ENCODE measurements around the gene SV2B.
A peak's percentile ranks its signal among the peaks of the same experiment; 100 is the strongest.

The SV2B gene

GRCh38 chr15:91279486-91279885 is 179.4 kb downstream of the SV2B start:
- no peak for DNase-seq

DNA sequence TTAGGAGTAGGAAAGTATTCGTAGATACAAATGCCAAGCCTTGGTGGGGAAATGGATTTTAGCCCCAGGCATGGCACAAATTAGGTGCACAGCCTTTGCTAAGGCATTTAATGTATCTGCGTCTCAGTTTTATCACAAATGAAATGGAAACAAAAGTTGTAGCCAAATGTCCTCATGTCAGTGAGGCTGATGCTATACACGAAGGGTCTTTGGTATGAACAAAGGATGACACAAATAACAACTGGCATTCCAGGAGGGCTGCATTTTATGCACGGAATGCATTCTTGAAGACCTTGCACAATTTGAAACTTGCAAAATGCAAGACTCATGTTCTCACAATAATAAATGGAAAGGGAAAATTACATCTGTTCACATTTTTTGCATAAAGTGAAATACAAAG is 181.9 kb downstream of the SV2B start:
- no peak for DNase-seq

GRCh38 chr15:91282486-91282885 is 182.4 kb downstream of the SV2B start:
- DNase-seq = no peak

- DNase-seq = no peak
Measured at GRCh38 chr15:91283155-91283554, 183.1 kb downstream of the SV2B start.

GRCh38 chr15:91284758-91285466 is 184.9 kb downstream of the SV2B start:
- DNase-seq = no peak

GRCh38 chr15:91289324-91289723 is 189.3 kb downstream of the SV2B start:
- no peak for DNase-seq

- no peak for DNase-seq
Measured at GRCh38 chr15:91290553-91290952, 190.5 kb downstream of the SV2B start.

GRCh38 chr15:91291673-91292072 is 191.6 kb downstream of the SV2B start:
- DNase-seq = no peak

DNA sequence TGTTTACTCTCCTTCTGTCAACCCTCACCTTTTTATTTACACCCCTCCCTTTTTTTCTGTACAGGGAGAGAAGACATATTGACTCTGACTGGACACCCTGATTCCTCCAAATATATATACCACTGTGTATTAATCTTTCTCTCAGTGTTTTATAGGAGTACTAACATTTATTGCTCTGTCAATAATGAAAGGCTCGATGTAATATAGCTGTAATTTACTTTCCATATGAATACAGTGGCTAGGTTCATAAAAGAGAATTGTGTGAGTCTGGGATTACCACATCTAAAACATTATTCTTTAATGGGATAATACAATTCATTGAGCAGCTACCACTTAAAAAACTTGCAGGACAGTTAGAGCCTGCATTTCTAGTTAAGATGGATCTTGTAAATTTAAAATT is 194.3 kb downstream of the SV2B start:
- no peak for DNase-seq

DNA sequence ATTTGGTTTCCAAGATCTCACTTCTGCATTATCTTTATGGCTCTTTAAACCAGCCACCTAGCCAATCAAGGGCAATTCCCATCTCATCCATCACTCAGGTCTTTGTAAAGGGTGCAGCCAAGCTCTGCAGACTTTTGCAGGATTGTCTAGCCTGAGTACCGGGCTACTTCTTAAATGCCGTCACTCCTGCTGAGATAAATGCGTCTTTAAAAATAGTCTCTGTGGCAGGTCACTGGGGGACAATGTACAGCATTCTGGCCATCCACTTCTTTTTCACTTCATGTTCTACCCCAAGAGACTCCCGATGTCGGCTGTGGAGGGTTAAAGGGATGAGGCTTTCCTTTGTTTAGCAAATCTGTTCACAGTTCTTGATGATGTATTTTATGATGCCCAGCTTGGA is 194.7 kb downstream of the SV2B start:
- no peak for DNase-seq

DNA sequence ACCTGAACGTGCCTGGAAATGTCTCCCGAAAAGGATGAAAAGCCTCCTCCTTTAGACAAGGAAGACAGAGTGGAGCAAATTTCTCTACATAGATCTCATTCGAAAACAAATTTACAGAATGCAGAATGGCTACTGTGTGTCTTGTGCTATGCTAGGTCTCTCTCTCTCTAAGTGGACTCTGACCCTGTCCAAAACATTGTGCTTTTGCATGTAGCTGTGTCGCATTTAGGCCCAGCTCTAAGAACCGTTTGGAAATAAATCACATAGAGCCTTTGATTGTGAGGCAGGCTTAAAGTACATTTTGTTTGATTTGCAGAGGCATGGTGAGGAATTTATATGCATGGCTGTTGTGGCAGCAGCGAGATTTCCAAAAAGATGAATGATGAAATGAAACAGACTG is 198.0 kb downstream of the SV2B start:
- no peak for DNase-seq

DNA sequence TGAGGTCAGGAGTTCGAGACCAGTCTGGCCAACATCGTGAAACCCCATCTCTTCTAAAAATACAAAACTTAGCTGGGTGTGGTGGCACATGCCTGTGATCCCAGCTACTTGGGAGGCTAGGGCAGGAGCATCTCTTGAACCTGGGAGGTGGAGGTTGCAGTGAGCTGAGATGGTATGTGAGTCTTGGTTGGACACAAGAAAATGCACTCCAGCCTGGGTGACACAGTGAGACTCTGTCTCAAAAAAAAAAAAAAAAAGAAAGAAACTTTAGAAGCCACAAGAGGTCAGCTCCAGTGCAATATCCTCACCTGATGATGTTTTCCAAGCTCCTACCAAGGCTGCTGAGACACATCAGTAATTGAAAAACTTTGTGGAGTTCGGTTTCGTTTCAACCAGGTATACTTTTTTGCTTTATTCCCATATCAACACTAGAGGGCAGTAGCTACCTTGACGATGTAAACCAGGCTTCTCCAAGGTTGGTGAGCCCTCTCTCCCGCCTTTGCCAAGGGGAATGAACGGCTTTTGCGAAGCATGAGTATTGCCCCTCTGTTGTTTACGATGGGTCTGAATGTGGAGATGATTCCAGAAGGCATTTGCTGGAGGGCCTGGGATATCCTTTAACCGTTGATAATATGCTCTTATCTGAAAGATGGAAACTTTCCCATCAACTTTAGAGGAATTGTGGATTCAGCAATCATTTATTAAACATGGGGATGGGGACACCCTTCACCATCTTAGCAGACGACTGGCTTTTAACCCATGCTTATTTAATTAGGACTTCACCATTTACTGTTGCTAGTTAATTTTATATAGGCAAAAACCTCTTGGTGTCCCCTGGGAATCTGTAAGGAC is 202.8 kb downstream of the SV2B start:
- no peak for DNase-seq

DNA sequence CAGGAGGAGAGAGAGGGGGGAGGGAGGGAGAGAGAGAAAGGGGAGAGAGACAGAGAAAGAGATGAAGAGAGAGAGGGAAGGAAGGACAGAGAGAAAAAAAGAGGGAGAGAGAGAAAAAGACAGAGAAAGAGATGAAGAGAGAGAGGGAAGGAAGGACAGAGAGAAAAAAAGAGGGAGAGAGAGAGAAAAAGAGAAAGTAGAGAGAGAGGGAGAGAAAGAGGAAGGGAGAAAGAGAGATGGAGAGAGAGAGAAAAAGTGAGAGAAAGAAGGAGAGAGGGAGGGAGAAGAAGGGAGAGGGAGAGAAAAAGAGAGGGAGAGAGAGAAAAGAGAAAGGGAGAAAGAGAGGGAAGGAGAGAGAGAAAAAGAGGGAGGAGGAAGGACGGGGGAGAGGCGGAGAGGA is 204.2 kb downstream of the SV2B start:
- no peak for DNase-seq

DNA sequence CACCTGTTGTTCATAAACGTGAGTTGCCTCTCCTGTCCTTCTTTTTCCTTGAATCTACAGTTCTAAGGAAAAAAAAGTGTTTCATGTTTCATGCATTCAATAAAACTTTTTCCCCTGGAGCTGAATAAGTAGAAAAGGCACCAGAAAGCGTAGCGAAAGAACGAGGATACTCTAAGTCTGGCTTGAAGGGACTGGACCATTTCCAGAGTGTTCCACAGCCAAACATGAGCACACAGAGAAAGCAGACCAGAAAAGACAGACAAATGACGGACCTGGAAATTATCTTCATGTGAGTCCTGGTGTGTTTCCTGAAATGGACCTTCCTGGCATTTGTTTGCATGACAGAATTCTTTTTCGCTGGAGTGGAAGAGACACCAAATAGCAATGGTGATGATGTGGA is 204.7 kb downstream of the SV2B start:
- no peak for DNase-seq

- DNase-seq = no peak
Measured at GRCh38 chr15:91306144-91306543, 206.1 kb downstream of the SV2B start.

GRCh38 chr15:91307601-91308000 is 207.5 kb downstream of the SV2B start:
- no peak for DNase-seq

DNA sequence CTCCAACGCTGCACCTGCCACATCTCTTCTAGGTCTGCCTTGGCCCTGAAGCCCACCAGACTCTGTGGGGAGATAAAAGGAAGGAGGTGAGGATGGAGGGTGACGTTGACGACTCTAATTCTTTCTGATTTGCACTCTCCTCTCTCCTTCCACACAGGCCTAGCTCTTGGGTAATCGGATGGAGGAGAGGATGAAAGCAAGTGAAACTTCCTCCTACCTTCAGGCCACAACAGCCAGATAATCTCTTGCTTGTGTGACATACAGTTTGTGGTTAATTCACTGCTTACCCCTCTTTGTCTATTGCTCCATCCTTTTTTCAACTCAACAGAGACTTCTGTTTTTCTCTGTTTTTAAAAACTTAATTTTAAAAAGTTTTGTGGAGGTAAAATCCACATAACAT is 208.1 kb downstream of the SV2B start:
- peak; percentile 48 for DNase-seq

DNA sequence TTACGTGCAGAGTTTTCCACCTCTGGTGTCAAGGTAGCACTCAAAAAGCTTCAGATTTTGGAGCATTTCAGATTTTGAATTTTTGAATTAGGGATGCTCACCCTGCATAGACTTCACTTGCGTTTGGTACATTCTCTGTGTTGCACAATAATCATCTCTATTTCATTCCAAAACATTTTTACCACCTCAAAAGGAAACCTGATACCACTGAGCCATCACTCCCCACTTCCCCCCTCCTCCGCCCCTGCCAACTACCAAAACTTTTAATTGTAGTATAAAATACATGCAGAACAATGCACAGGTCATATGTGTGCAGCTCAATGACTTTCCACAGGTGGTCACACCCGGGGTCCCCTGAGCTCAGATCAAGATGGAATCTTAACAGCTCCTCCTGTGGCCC is 208.8 kb downstream of the SV2B start:
- no peak for DNase-seq

DNA sequence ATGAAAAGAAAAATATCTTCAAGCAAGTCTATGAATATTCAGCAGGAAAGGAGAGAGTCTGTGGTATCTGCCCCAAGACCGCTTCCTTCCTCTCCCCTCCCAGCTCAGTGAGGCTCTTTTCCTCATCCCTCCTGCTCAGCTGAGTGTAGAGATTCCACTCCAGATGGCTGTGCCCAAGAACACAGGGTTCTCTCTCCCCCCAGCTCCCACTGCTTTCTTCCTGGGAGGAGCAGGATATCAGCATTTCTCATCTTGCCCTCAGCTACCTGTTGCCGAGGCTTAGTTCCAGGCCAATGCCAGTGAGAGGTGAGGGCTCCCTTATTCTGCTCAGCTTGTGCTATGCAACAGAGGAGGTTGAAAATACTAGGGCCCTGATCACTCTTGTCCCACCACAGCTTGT is 211.9 kb downstream of the SV2B start:
- DNase-seq = peak; percentile 41

DNA sequence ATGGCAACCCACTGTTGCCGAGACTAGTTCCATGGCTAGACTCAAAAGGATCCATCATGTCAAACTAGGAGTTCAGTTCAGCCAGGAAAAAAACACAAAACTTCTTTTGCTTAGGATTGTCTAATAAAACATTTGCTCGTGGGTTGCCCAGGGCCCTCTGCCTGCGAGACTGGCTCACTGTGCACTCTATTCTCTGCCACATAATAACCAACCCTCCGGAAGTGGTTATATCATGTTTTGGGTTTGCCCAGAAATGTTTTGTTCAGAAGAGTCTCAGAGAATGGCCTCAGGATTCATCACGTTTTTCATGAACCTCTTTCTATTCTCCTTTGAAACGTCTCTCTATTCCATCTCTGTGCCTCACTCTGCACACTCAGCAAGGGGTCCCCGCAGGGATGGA is 216.1 kb downstream of the SV2B start:
- no peak for DNase-seq

DNA sequence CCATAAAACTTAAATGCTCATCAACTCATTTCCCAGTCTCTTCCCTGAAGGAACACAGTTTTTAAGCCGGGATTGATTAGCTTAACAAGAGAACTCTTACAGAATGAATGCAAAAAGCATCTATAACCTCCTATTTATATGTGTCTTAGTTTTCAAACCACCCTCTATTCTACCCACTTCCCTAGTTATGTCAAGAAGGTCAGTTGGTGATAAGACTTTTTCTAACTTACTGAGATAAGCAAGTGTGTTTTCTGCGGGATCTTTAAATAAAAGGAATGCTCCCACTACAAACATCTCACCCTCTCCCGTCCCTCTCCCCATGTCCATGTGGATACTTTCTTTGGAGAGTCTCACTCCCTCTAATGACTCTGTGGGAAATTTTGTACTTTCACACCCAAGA is 218.5 kb downstream of the SV2B start:
- DNase-seq = no peak

DNA sequence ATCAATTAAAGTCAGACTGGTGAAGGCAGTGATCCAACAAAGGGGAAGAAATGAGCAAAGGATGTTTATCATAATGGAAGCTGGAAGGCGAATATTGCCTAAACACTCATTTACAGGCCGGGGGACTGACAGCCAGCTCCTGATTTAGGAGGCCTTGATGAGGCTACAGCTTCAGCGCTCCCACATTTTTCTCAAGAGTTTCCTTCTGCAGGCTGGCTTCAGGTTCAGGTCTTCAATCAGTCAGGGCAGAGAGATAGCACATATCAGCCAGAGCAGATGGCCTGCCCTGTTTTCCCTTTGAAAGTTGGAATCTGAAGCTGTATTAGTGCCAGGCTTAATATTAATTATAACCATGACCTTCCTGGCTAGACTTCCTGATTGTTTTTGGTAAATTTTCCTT is 218.9 kb downstream of the SV2B start:
- no peak for DNase-seq

DNA sequence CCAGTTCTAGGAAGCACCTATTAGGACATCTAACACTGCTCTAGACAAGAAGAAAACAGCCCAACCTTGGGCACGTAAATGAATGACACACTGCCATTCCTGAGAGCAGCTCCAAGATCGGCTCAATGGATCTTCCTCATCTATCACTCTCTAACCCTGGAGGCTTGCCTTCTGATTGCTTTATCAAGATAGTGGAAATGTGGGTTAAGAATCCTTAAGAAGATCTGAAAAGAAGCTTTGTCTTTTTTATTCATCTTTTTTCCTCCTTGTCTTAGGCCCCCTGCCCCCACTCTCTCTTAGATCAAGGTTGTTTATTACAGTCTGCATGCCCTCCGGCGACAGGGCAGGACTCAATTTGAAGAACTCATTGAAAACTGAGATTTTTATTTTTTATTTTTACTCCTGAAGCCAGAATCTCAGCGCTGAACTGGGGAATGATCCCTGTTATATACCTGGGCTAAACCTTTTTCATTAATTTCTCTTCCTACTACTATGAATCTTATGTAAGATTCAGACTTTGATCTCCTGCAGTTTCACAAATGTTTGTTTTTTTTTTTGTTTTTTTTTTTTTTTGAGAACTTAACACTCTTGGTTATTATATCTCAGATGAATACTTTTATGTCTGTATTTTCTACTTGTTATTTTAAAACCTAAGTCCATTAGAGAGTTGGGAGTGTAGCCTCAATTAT is 219.5 kb downstream of the SV2B start:
- DNase-seq = no peak

DNA sequence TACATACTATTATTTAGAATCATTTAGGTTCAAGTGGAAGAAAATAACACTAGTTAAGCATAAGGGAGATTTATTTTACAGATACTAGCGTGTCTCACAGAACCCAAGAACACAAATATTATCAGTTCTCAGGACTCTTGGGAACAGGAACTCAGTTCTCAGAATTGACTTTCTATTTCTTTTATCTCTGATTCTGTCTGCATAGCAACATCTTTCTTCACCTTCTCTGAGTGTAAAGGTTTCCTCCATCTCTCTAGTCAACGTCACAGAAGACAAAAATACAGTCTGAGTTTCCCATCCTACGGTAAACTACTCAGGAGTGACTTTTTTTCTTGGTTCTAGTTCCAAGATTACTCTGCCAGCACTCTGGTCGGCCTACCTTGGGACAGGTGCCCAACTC is 220.0 kb downstream of the SV2B start:
- no peak for DNase-seq

All from GF-D8 (cell line).